MCF 10A (cell line): ENCODE results near the gene WNT10A. TPM values are rescaled to one million over a fixed set of nuclear protein-coding genes. Genes with fewer than 3 reads are reported as not detected.
A peak's percentile ranks its signal among the peaks of the same experiment; 100 is the strongest.

Experiments used
- BruUV-seq: library from RNA; stranded (reverse); fragments of 400-500 nt; replicated peaks from 2 replicates; lab custom pipeline; 2021; lab: Mats Ljungman, UMichigan
- CTCF ChIA-PET: fragments of 300-600 bp; sonication (Branson Sonifier 250); formaldehyde crosslinking; extraction: SDS; loops from one replicate; lab custom pipeline; 2021; ENCODE audit warnings: antibody characterized with exemption, inconsistent platforms; lab: Yijun Ruan, JAX
- POLR2A ChIA-PET: fragments of 300-600, 350-650 bp; sonication (Branson Sonifier 250); formaldehyde crosslinking; extraction: SDS; loops from one replicate; lab custom pipeline; 2020; ENCODE audit warnings: antibody characterized with exemption, inconsistent platforms; lab: Yijun Ruan, JAX
- DNase-seq: peaks from one replicate; pipeline ENCODE4 v3.0.0-alpha.2; 2018; ENCODE audit not compliant: unreplicated experiment
- H3K27ac Mint-ChIP-seq: one replicate; pipeline ENCODE4 v1.8.0; 2022; ENCODE audit warnings: mild to moderate bottlenecking, low read depth, mixed read lengths; ENCODE audit not compliant: unreplicated experiment
- H3K27me3 Mint-ChIP-seq: one replicate; pipeline ENCODE4 v1.8.0; 2022; ENCODE audit warnings: mixed read lengths; ENCODE audit not compliant: insufficient read depth, unreplicated experiment
- H3K36me3 Mint-ChIP-seq: one replicate; pipeline ENCODE4 v1.8.0; 2022; ENCODE audit warnings: mild to moderate bottlenecking, moderate library complexity, mixed read lengths; ENCODE audit not compliant: insufficient read depth, unreplicated experiment
- H3K4me1 Mint-ChIP-seq: one replicate; pipeline ENCODE4 v1.8.0; 2022; ENCODE audit warnings: mixed read lengths; ENCODE audit not compliant: insufficient read depth, unreplicated experiment
- H3K4me3 Mint-ChIP-seq: one replicate; pipeline ENCODE4 v1.8.0; 2022; ENCODE audit warnings: mild to moderate bottlenecking, moderate library complexity, mixed read lengths; ENCODE audit not compliant: unreplicated experiment
- H3K9me3 Mint-ChIP-seq: one replicate; pipeline ENCODE4 v1.8.0; 2022; ENCODE audit warnings: mixed read lengths; ENCODE audit not compliant: unreplicated experiment
- intact Hi-C: fragments of 100-400 bp; cut with micrococcal nuclease; formaldehyde crosslinking; loops from 2 replicates; pipeline ENCODE4 v1.14.1; 2022
- total RNA-seq: library from RNA; stranded (reverse); gene quantifications from 2 replicates; pipeline ENCODE4 v1.2.3, GENCODE V29; 2022
- TF ChIP-seq, protein P1 (sequence below): fragments of 200-600 bp; IDR thresholded peaks from one replicate; pipeline ENCODE4 v1.8.0; 2022; ENCODE audit warnings: antibody characterized with exemption, mild to moderate bottlenecking; ENCODE audit not compliant: unreplicated experiment

WNT10A gene
- total RNA-seq, 1 experiment from 2014 or later, result not detected

DNA sequence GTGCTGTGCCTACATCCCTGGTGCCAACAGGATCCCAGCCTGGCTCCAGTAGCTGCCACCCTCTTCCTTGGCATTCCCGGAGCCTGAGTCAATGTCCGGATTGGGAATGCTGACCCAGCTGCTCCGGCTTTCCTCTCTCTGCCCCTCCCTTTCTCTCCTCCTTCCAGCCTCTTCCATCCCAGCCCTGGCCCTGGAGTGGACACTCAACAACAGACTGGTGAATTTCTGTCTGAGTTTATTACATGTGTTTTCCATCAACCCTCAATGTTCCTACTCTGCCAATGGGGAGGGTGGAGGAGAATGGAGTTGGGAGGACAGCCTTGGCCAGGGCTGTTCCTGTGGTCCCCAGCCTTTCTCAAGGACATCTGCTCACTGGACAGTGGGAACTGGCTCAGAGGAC, 48.1 kb upstream of the WNT10A start:
- Mint-ChIP-seq H3K4me1 (peaks cover 15% of the 10 kb centered on the region), H3K27ac (no peak overlapping the region), H3K27me3 (peaks cover 8% of the 10 kb centered on the region), H3K36me3 (no peaks in the 10 kb centered on the region), H3K4me3 (no peak overlapping the region), H3K9me3 (peaks cover 4% of the 10 kb centered on the region)
- ChIA-PET CTCF (interaction anchor here (0.6 to 2.1 kb wide), 3 partner anchors 15 to 112 kb away, joined by 3 to 9 read pairs (median 4); no protein-coding TSS in a partner anchor), POLR2A (interaction anchor here (1.1 kb wide), 1 partner anchor 26 kb away, joined by 3 read pairs; no protein-coding TSS in a partner anchor)
- intact Hi-C loops, result no loop called here
- BruUV-seq, result no TSS peak
- TF ChIP-seq, protein P1, sequence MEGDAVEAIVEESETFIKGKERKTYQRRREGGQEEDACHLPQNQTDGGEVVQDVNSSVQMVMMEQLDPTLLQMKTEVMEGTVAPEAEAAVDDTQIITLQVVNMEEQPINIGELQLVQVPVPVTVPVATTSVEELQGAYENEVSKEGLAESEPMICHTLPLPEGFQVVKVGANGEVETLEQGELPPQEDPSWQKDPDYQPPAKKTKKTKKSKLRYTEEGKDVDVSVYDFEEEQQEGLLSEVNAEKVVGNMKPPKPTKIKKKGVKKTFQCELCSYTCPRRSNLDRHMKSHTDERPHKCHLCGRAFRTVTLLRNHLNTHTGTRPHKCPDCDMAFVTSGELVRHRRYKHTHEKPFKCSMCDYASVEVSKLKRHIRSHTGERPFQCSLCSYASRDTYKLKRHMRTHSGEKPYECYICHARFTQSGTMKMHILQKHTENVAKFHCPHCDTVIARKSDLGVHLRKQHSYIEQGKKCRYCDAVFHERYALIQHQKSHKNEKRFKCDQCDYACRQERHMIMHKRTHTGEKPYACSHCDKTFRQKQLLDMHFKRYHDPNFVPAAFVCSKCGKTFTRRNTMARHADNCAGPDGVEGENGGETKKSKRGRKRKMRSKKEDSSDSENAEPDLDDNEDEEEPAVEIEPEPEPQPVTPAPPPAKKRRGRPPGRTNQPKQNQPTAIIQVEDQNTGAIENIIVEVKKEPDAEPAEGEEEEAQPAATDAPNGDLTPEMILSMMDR, result no peak
- DNase-seq, result peak; percentile 58

DNA sequence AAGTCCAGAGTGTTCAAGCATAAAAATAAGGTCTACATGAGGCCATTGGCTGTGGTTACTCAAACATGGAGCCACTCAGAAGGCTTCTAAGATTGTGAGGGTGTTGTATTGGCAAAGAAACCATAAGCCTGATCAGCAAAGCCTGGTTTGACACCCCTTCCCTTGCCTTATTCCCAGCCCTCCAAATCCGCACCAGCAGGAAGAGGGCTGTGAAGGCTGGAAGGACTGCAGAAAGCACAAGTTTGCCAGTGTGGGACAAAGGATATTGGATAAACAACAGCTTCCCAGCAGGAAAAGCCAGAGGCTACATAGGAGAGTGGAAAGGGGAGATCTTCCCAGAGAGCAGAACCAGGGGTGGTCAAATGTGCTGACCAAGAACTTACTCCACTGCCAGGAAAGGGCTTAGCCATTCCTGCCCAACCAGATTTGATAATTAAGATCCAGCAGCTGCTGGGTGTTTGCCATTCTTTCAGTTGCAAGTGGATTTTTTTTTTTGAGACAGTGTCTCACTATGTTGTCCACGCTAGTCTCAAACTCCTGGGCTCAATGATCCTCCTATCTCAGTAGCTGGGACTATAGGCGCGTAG, 47.5 kb upstream of the WNT10A start:
- no TSS peak for BruUV-seq
- Mint-ChIP-seq H3K27me3 (peaks cover 2% of the 10 kb centered on the region), H3K36me3 (no peaks in the 10 kb centered on the region), H3K4me3 (no peak overlapping the region), H3K27ac (no peak overlapping the region), H3K4me1 (peaks cover 15% of the 10 kb centered on the region), H3K9me3 (peaks cover 10% of the 10 kb centered on the region)
- DNase-seq, result no peak
- intact Hi-C loops, result no loop called here
- POLR2A ChIA-PET, result interaction anchor here (0.6 kb wide), 1 partner anchor 50 kb away, joined by 4 read pairs; no protein-coding TSS in a partner anchor
- TF ChIP-seq, protein P1, result no peak
- CTCF ChIA-PET, result interaction anchor here (0.6 to 2.1 kb wide), 3 partner anchors 15 to 112 kb away, joined by 3 to 9 read pairs (median 4); no protein-coding TSS in a partner anchor

DNA sequence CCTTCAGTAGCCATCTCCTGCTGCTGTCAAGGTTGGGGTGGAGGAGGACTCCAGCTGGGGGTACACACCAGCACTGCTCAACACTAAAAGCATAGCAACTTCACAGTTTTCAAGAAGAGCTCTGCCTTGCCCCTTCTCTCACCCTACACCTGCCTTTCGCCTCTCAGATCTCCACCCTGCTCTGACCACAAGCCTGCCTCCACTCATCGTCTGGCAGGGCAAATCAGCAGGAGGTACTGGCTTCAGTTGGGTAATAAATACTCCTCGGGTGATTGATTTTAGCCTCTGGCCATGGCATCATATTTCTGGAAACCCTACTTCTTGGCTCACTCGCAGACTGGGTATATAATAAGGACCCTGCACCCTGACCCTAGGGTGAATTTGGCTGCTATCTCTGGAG, 46.0 kb upstream of the WNT10A start:
- ChIA-PET POLR2A (interaction anchor here (0.6 to 0.9 kb wide), 3 partner anchors 23 to 341 kb away, joined by 3 read pairs; no protein-coding TSS in a partner anchor), CTCF (no interaction called here)
- peaks cover 20% of the 10 kb centered on the region for H3K4me1 Mint-ChIP-seq
- H3K9me3 Mint-ChIP-seq, result peaks cover 11% of the 10 kb centered on the region
- TF ChIP-seq, protein P1, result no peak
- BruUV-seq, result no TSS peak
- no peak overlapping the region for H3K4me3 Mint-ChIP-seq
- no peak overlapping the region for H3K27ac Mint-ChIP-seq
- intact Hi-C loops, result no loop called here
- H3K36me3 Mint-ChIP-seq, result no peaks in the 10 kb centered on the region
- peak; percentile 60 for DNase-seq
- H3K27me3 Mint-ChIP-seq, result peaks cover 6% of the 10 kb centered on the region

DNA sequence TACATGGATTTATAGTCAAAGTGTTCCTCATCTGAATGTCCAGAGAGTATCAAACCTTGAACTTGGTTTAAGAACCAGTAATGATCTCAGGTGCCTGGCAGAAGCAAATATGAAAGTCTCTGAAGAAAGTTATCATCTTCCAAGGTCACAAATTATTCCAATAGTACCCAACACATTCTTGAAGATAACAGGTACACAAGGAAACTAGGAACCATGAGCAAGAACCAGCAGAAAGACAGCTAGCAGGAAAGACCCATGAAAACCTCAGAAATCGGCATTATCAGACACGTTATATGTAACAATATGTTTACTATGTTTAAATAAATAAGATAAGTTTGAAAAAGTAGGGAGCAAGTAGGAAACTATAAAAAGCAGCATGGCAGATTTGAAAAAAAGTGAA, 43.2 kb upstream of the WNT10A start:
- BruUV-seq, result no TSS peak
- no peak overlapping the region for H3K27ac Mint-ChIP-seq
- TF ChIP-seq, protein P1, result no peak
- POLR2A ChIA-PET, result interaction anchor here (0.7 kb wide), 1 partner anchor 178 kb away, joined by 3 read pairs; no protein-coding TSS in a partner anchor
- intact Hi-C loops, result no loop called here
- H3K27me3 Mint-ChIP-seq, result peaks cover 18% of the 10 kb centered on the region
- H3K4me1 Mint-ChIP-seq, result peaks cover 13% of the 10 kb centered on the region
- H3K36me3 Mint-ChIP-seq, result no peaks in the 10 kb centered on the region
- no peak for DNase-seq
- H3K9me3 Mint-ChIP-seq, result peaks cover 18% of the 10 kb centered on the region
- no peak overlapping the region for H3K4me3 Mint-ChIP-seq
- CTCF ChIA-PET, result interaction anchor here (0.8 to 2.0 kb wide), 4 partner anchors 10 to 127 kb away, joined by 3 to 9 read pairs (median 3); partner anchors contain the start of gene TTLL4
